ENCODE measurements around the gene DPP8. TPM values are rescaled to one million over a fixed set of nuclear protein-coding genes. Genes with fewer than 3 reads are reported as not detected.
"Not testable (repeated sequence)": the region's sequence is repeated elsewhere in the genome, so short reads cannot be mapped to it uniquely, and the experiment has no call there.

DPP8 gene
- total and polyA plus RNA-seq, 2 donors (not counting 1 experiment from before 2014, with no cell fraction given) = 17.1 to 65.2 TPM

- no peaks in the 10 kb centered on the region for H3K9me3 ChIP-seq (ENCODE audit: control extremely low read depth in 1 of 3, control insufficient read depth in 2 of 3, insufficient read depth in 1 of 3, low read length in 2 of 3)
- H3K27ac ChIP-seq (ENCODE audit: low read length in 2 of 2) = no peak overlapping the region
- no peaks in the 10 kb centered on the region for H3K27me3 Mint-ChIP-seq
- no peak overlapping the region for H3K27ac Mint-ChIP-seq
- DNase-seq = no peak
- no peak overlapping the region for H3K4me3 Mint-ChIP-seq
- H3K4me2 ChIP-seq (replicated peaks; ENCODE audit: low read depth, low read length, poor library complexity, severe bottlenecking) = no peak overlapping the region
- intact Hi-C loops (cut with micrococcal nuclease) = no loop called here
- no peaks in the 10 kb centered on the region for H3K9me3 Mint-ChIP-seq (ENCODE audit: insufficient read depth)
- H3K4me1 Mint-ChIP-seq = peaks cover 7% of the 10 kb centered on the region
- H3K36me3 ChIP-seq (replicated peaks in 1 of 2; ENCODE audit: control extremely low read depth in 1 of 2, control insufficient read depth in 1 of 2, extremely low read depth in 1 of 2, insufficient read depth in 2 of 2, low read length in 1 of 2) = peaks cover 10 to 67% of the 10 kb centered on the region in 2 experiments
- CTCF ChIA-PET = no interaction called here
- no peaks in the 10 kb centered on the region for H3K4me1 ChIP-seq (ENCODE audit: control insufficient read depth in 2 of 2, insufficient read depth in 2 of 2, low read length in 2 of 2)
- H3K4me3 ChIP-seq (ENCODE audit: control extremely low read depth in 1 of 5, extremely low read depth in 1 of 5, insufficient read depth in 1 of 5, low read depth in 2 of 5, low read length in 4 of 5) = no peak overlapping the region
- POLR2A ChIA-PET = no interaction called here
- no peak overlapping the region for H2AFZ ChIP-seq (ENCODE audit: insufficient read depth, low read depth, low read length, poor library complexity, severe bottlenecking)
- H3K79me2 ChIP-seq (ENCODE audit: control insufficient read depth, insufficient read depth, low read length) = peaks cover 3% of the 10 kb centered on the region
- ATAC-seq (ENCODE audit: low read depth) = no peak
- TF ChIP-seq EZH2 (IDR thresholded peaks at IDR 0.05; ENCODE audit: borderline replicate concordance, insufficient read depth, low read depth, low read length, poor library complexity, severe bottlenecking) (no peak), CTCF (IDR thresholded peaks at IDR 0.05) (no peak)
- H4K20me1 ChIP-seq (ENCODE audit: control insufficient read depth, insufficient read depth, low read length, poor library complexity, severe bottlenecking) = no peaks in the 10 kb centered on the region
- no peak overlapping the region for H3K9ac ChIP-seq (ENCODE audit: low read length)
- H3K27me3 ChIP-seq (replicated peaks in 1 of 4; ENCODE audit: control extremely low read depth in 1 of 4, control insufficient read depth in 3 of 4, insufficient read depth in 4 of 4, low read length in 3 of 4) = no peaks in the 10 kb centered on the region
- 68% methylated on average over 4 of the region's 5 CpGs for WGBS (ENCODE audit: insufficient coverage)
Measured at GRCh38 chr15:65460741-65461347, 56.6 kb downstream of the DPP8 start.

GRCh38 chr15:65455256-65455655, 62.2 kb downstream of the DPP8 start:
- H3K9me3 Mint-ChIP-seq (ENCODE audit: insufficient read depth); H3K27me3 ChIP-seq (replicated peaks in 1 of 4; ENCODE audit: control extremely low read depth in 1 of 4, control insufficient read depth in 3 of 4, insufficient read depth in 4 of 4, low read length in 3 of 4); H3K27ac Mint-ChIP-seq; DNase-seq; H3K9me3 ChIP-seq (ENCODE audit: control extremely low read depth in 1 of 3, control insufficient read depth in 2 of 3, insufficient read depth in 1 of 3, low read length in 2 of 3); intact Hi-C loops (cut with micrococcal nuclease); H3K4me3 Mint-ChIP-seq; H3K4me3 ChIP-seq (ENCODE audit: control extremely low read depth in 1 of 5, extremely low read depth in 1 of 5, insufficient read depth in 1 of 5, low read depth in 2 of 5, low read length in 4 of 5); H3K4me2 ChIP-seq (replicated peaks; ENCODE audit: low read depth, low read length, poor library complexity, severe bottlenecking); H2AFZ ChIP-seq (ENCODE audit: insufficient read depth, low read depth, low read length, poor library complexity, severe bottlenecking); H3K27me3 Mint-ChIP-seq; ATAC-seq (ENCODE audit: low read depth); H3K9ac ChIP-seq (ENCODE audit: low read length); H3K79me2 ChIP-seq (ENCODE audit: control insufficient read depth, insufficient read depth, low read length); H4K20me1 ChIP-seq (ENCODE audit: control insufficient read depth, insufficient read depth, low read length, poor library complexity, severe bottlenecking); CTCF ChIA-PET; POLR2A ChIA-PET; H3K4me1 ChIP-seq (ENCODE audit: control insufficient read depth in 2 of 2, insufficient read depth in 2 of 2, low read length in 2 of 2): not testable (repeated sequence)
- H3K36me3 ChIP-seq (replicated peaks in 1 of 2; ENCODE audit: control extremely low read depth in 1 of 2, control insufficient read depth in 1 of 2, extremely low read depth in 1 of 2, insufficient read depth in 2 of 2, low read length in 1 of 2) = peaks cover 15 to 73% of the 10 kb centered on the region in 2 experiments
- 100% methylated on average over 1 of the region's 4 CpGs for WGBS (ENCODE audit: insufficient coverage)
- peak overlapping the region in 1 of 2 donors; percentile 34 for H3K27ac ChIP-seq (ENCODE audit: low read length in 2 of 2)
- peaks cover 12% of the 10 kb centered on the region for H3K4me1 Mint-ChIP-seq

Data from B cell (primary cell).